Central memory CD8-positive, alpha-beta T cell (primary cell): Measurements from ENCODE around the gene VENTX.
A peak's percentile ranks its signal among the peaks of the same experiment; 100 is the strongest.

Experiments used
- ATAC-seq: fragments of 150-1000 bp; cut with Tn5 transposase; replicated peaks from 2 replicates; pipeline ENCODE4 v1.10.0; 2022; ENCODE audit warnings: mild to moderate bottlenecking, moderate FRiP score, moderate number of reproducible peaks; ENCODE audit not compliant: poor library complexity, severe bottlenecking; ENCODE audit errors: extremely low read depth
- DNase-seq, 2 donors: peaks; one replicate each; pipeline ENCODE4 v3.0.0; 2021; ENCODE audit warnings: low spot score in 2 of 2
- H3K27ac Mint-ChIP-seq: one replicate; pipeline ENCODE4 v1.8.0; 2022; ENCODE audit warnings: low read depth, mild to moderate bottlenecking, moderate library complexity, mixed read lengths
- H3K27me3 Mint-ChIP-seq: one replicate; pipeline ENCODE4 v1.8.0; 2022; ENCODE audit warnings: mixed read lengths
- H3K36me3 Mint-ChIP-seq: one replicate; pipeline ENCODE4 v1.8.0; 2022; ENCODE audit warnings: mild to moderate bottlenecking, moderate library complexity, mixed read lengths; ENCODE audit not compliant: insufficient read depth
- H3K4me1 Mint-ChIP-seq: one replicate; pipeline ENCODE4 v1.8.0; 2022; ENCODE audit warnings: mixed read lengths
- H3K4me3 Mint-ChIP-seq: one replicate; pipeline ENCODE4 v1.8.0; 2022; ENCODE audit warnings: mild to moderate bottlenecking, moderate library complexity, mixed read lengths
- H3K9me3 Mint-ChIP-seq: one replicate; pipeline ENCODE4 v1.8.0; 2022; ENCODE audit warnings: mixed read lengths

Gene VENTX

GRCh38 chr10:133206356-133207040, 31.2 kb upstream of the VENTX start:
- DNase-seq (no peak), ATAC-seq (no peak)
- no peaks in the 10 kb centered on the region for H3K4me1 Mint-ChIP-seq
- no peaks in the 10 kb centered on the region for H3K27me3 Mint-ChIP-seq
- H3K4me3 Mint-ChIP-seq, result no peak overlapping the region
- H3K9me3 Mint-ChIP-seq, result no peaks in the 10 kb centered on the region
- H3K36me3 Mint-ChIP-seq, result no peaks in the 10 kb centered on the region
- H3K27ac Mint-ChIP-seq, result no peak overlapping the region

- H3K4me3 Mint-ChIP-seq, result no peak overlapping the region
- no peaks in the 10 kb centered on the region for H3K27me3 Mint-ChIP-seq
- DNase-seq (no peak), ATAC-seq (no peak)
- no peaks in the 10 kb centered on the region for H3K36me3 Mint-ChIP-seq
- no peak overlapping the region for H3K27ac Mint-ChIP-seq
- no peaks in the 10 kb centered on the region for H3K9me3 Mint-ChIP-seq
- H3K4me1 Mint-ChIP-seq, result no peaks in the 10 kb centered on the region
These were observed 30.5 kb upstream of the VENTX start for GRCh38 chr10:133207041-133207600.

- Mint-ChIP-seq H3K4me3 (no peak overlapping the region), H3K27me3 (no peaks in the 10 kb centered on the region), H3K27ac (no peak overlapping the region), H3K9me3 (no peaks in the 10 kb centered on the region), H3K4me1 (no peaks in the 10 kb centered on the region), H3K36me3 (no peaks in the 10 kb centered on the region)
- ATAC-seq, result no peak
- no peak for DNase-seq
These were observed 30.0 kb upstream of the VENTX start for GRCh38 chr10:133207627-133208026.

- ATAC-seq, result no peak
- H3K27ac Mint-ChIP-seq, result no peak overlapping the region
- no peaks in the 10 kb centered on the region for H3K27me3 Mint-ChIP-seq
- no peak overlapping the region for H3K4me3 Mint-ChIP-seq
- H3K9me3 Mint-ChIP-seq, result no peaks in the 10 kb centered on the region
- no peak for DNase-seq
- H3K4me1 Mint-ChIP-seq, result no peaks in the 10 kb centered on the region
- no peaks in the 10 kb centered on the region for H3K36me3 Mint-ChIP-seq
These were observed 29.2 kb upstream of the VENTX start for GRCh38 chr10:133208466-133208865.

GRCh38 chr10:133209117-133209516, 28.5 kb upstream of the VENTX start:
- no peak overlapping the region for H3K27ac Mint-ChIP-seq
- H3K4me3 Mint-ChIP-seq, result no peak overlapping the region
- ATAC-seq (no peak), DNase-seq (no peak)
- H3K27me3 Mint-ChIP-seq, result no peaks in the 10 kb centered on the region
- no peaks in the 10 kb centered on the region for H3K9me3 Mint-ChIP-seq
- no peaks in the 10 kb centered on the region for H3K36me3 Mint-ChIP-seq
- H3K4me1 Mint-ChIP-seq, result no peaks in the 10 kb centered on the region

GRCh38 chr10:133209641-133210040, 28.0 kb upstream of the VENTX start:
- Mint-ChIP-seq H3K27me3 (no peaks in the 10 kb centered on the region), H3K27ac (no peak overlapping the region), H3K36me3 (no peaks in the 10 kb centered on the region), H3K4me3 (no peak overlapping the region), H3K4me1 (no peaks in the 10 kb centered on the region), H3K9me3 (no peaks in the 10 kb centered on the region)
- no peak for DNase-seq
- ATAC-seq, result no peak

- Mint-ChIP-seq H3K36me3 (no peaks in the 10 kb centered on the region), H3K4me3 (no peak overlapping the region), H3K9me3 (no peaks in the 10 kb centered on the region), H3K4me1 (no peaks in the 10 kb centered on the region), H3K27ac (peak overlapping the region; percentile 50), H3K27me3 (no peaks in the 10 kb centered on the region)
- ATAC-seq (no peak), DNase-seq (no peak)
These were observed 27.1 kb upstream of the VENTX start for GRCh38 chr10:133210398-133211140.

GRCh38 chr10:133211141-133211830, 26.4 kb upstream of the VENTX start:
- DNase-seq (no peak), ATAC-seq (no peak)
- Mint-ChIP-seq H3K27me3 (no peaks in the 10 kb centered on the region), H3K9me3 (no peaks in the 10 kb centered on the region), H3K4me3 (no peak overlapping the region), H3K27ac (no peak overlapping the region), H3K36me3 (no peaks in the 10 kb centered on the region), H3K4me1 (no peaks in the 10 kb centered on the region)

- ATAC-seq (no peak), DNase-seq (no peak)
- Mint-ChIP-seq H3K9me3 (no peaks in the 10 kb centered on the region), H3K36me3 (no peaks in the 10 kb centered on the region), H3K4me3 (no peak overlapping the region), H3K27ac (no peak overlapping the region), H3K4me1 (no peaks in the 10 kb centered on the region), H3K27me3 (no peaks in the 10 kb centered on the region)
These were observed 25.4 kb upstream of the VENTX start for GRCh38 chr10:133211959-133212852.

- DNase-seq (no peak), ATAC-seq (no peak)
- no peaks in the 10 kb centered on the region for H3K36me3 Mint-ChIP-seq
- no peaks in the 10 kb centered on the region for H3K9me3 Mint-ChIP-seq
- H3K4me1 Mint-ChIP-seq, result no peaks in the 10 kb centered on the region
- no peaks in the 10 kb centered on the region for H3K27me3 Mint-ChIP-seq
- no peak overlapping the region for H3K27ac Mint-ChIP-seq
- no peak overlapping the region for H3K4me3 Mint-ChIP-seq
These were observed 24.7 kb upstream of the VENTX start for GRCh38 chr10:133212853-133213494.

GRCh38 chr10:133213641-133214467, 23.8 kb upstream of the VENTX start:
- Mint-ChIP-seq H3K9me3 (no peaks in the 10 kb centered on the region), H3K4me3 (no peak overlapping the region), H3K36me3 (no peaks in the 10 kb centered on the region), H3K27me3 (no peaks in the 10 kb centered on the region), H3K27ac (no peak overlapping the region), H3K4me1 (no peaks in the 10 kb centered on the region)
- ATAC-seq, result no peak
- no peak for DNase-seq
